Hepatocyte (in vitro differentiated cells): ENCODE results near the gene DGKK.

Source experiments
- CTCF ChIP-seq: fragments of 200-600 bp; sonication (generic); IDR thresholded peaks from 2 replicates; pipeline ENCODE4 v1.5.1; 2016; ENCODE audit warnings: antibody characterized with exemption, mild to moderate bottlenecking; ENCODE audit not compliant: poor library complexity
- EZH2phosphoT487 ChIP-seq: fragments of 200-600 bp; sonication (generic); IDR thresholded peaks from one replicate; pipeline ENCODE4 v1.6.1; 2018; ENCODE audit warnings: antibody characterized with exemption, mild to moderate bottlenecking, low read depth, moderate library complexity; ENCODE audit not compliant: unreplicated experiment, severe bottlenecking

DNA sequence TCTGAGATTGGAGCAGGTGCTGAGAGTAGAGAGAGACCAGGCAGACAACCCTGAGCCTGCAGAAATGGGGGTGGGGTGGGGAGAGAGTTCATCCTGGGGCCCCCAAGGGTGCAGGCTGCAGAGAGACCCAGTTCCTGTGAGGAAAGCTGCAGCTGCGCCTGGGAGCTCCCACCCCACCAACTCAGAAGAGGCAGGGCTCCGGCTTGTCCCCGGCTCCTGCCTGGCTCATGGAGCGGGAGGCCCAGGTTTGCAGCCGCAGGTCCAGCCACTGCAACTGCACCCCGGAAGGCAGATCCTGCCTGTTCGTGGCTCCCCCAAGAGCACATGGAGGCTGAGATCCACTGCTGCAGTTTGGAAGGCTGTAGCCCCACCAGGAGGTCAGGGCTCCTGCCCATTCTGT lies 44.2 kb upstream of the DGKK start:
- TF ChIP-seq CTCF (no peak), EZH2phosphoT487 (no peak)
